Rectal smooth muscle tissue (tissue), 1 donor: ENCODE data around the gene NSF.

Source experiments
- H3K27ac ChIP-seq: one replicate; pipeline ENCODE4 v1.7.0; 2013; ENCODE audit warnings: low read depth, low read length, inconsistent platforms
- H3K27me3 ChIP-seq: one replicate; pipeline ENCODE4 v1.7.0; 2013; ENCODE audit warnings: low read length; ENCODE audit not compliant: control insufficient read depth, insufficient read depth
- H3K36me3 ChIP-seq: one replicate; pipeline ENCODE4 v1.7.0; 2013; ENCODE audit warnings: low read length; ENCODE audit not compliant: control insufficient read depth, insufficient read depth
- H3K4me1 ChIP-seq: one replicate; pipeline ENCODE4 v1.7.0; 2013; ENCODE audit warnings: low read length; ENCODE audit not compliant: control insufficient read depth, insufficient read depth
- H3K4me3 ChIP-seq: one replicate; pipeline ENCODE4 v1.7.0; 2013; ENCODE audit warnings: low read length
- H3K9ac ChIP-seq: one replicate; pipeline ENCODE4 v1.7.0; 2013; ENCODE audit warnings: low read length

NSF gene

GRCh38 chr17:46732160-46732559, 141.7 kb downstream of the NSF start:
- no peak overlapping the region for H3K27ac ChIP-seq
- H3K36me3 ChIP-seq, result peaks cover 2% of the 10 kb centered on the region

GRCh38 chr17:46732754-46733398, 142.4 kb downstream of the NSF start:
- H3K36me3 ChIP-seq, result peaks cover 2% of the 10 kb centered on the region
- H3K27ac ChIP-seq, result no peak overlapping the region
- H3K27me3 ChIP-seq, result no peaks in the 10 kb centered on the region
- no peak overlapping the region for H3K4me3 ChIP-seq
- H3K9ac ChIP-seq, result no peak overlapping the region
- no peaks in the 10 kb centered on the region for H3K4me1 ChIP-seq

More at GRCh38 chr17:46732160-46732559, 141.7 kb downstream of the NSF start:
- Histone ChIP-seq H3K4me3 (no peak overlapping the region), H3K9ac (no peak overlapping the region), H3K27me3 (no peaks in the 10 kb centered on the region), H3K4me1 (no peaks in the 10 kb centered on the region)

DNA sequence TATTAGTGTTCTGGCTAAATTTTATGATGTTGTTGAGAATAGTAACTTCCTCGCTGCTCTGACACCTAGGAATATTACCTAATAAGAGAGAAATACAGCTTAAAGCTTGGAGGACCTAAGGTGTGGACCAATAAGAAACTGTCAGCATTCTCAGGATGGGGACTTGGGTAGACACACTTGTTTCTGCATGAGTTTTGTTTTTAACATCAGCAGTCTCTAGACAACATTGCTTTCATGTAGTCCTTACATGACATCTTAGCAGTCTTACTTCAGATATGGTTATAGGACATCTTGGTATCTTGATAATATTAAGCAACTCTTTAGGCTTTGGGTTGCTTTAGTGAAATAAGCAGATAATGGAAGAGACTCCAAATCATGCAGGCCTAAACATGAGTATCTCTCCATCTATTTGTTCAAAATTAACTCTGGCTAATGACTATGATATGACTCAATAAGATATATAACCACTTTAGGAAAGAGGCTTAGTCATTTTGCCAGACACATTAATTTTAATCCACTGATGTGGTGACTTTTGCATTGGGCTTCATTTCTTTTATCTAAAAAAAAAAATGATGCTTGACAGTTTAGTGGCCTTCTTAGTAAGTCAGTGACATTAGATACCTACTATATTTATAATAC, 143.5 kb downstream of the NSF start:
- Histone ChIP-seq H3K9ac (no peak overlapping the region), H3K36me3 (peaks cover 2% of the 10 kb centered on the region), H3K4me1 (no peaks in the 10 kb centered on the region), H3K27ac (no peak overlapping the region), H3K4me3 (no peak overlapping the region), H3K27me3 (no peaks in the 10 kb centered on the region)

- peaks cover 2% of the 10 kb centered on the region for H3K36me3 ChIP-seq
- no peak overlapping the region for H3K4me3 ChIP-seq
Measured at GRCh38 chr17:46736100-46736499, 145.6 kb downstream of the NSF start.

DNA sequence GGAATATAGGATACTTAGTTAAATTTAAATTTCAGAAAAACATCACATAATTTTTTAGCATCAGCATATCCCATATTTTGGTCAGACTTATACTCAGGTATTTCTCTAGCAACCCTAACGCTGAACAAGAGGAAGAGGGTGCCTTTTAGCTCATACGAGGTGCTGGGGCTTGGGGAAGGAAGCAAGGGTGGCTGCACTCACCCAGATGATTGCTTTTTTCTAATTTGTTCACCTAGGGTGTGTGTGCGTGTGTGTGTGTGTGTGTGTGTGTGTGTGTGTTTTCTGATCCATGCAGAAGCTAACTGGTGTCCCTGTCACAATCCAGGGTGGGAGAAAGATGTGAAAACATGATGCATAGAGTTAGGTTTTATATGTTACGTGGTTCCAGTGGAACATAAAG, 146.9 kb downstream of the NSF start:
- no peak overlapping the region for H3K27ac ChIP-seq
- no peak overlapping the region for H3K4me3 ChIP-seq
- no peak overlapping the region for H3K9ac ChIP-seq
- peaks cover 2% of the 10 kb centered on the region for H3K36me3 ChIP-seq
- H3K27me3 ChIP-seq, result no peaks in the 10 kb centered on the region
- no peaks in the 10 kb centered on the region for H3K4me1 ChIP-seq

More at GRCh38 chr17:46736100-46736499, 145.6 kb downstream of the NSF start:
- no peak overlapping the region for H3K9ac ChIP-seq
- no peak overlapping the region for H3K27ac ChIP-seq
- no peaks in the 10 kb centered on the region for H3K4me1 ChIP-seq
- no peaks in the 10 kb centered on the region for H3K27me3 ChIP-seq

DNA sequence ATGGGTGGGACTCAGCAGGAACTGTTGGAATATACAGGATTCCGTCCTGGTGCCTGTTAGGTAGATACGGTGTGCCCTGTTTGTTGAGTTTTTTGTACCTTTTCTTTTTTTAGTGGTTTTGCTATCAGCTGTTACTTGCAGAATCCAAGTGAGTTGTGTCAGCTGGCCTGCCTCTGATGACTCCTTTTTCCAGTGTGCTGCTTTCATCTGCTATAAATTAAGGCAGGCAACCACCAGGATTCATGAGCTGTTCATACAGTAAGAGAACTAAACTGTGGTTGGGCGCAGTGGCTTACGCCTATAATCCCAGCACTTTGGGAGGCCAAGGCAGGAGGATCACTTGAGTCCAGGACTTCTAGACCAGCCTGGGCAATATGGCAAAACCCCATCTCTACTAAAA, 148.1 kb downstream of the NSF start:
- Histone ChIP-seq H3K36me3 (peaks cover 2% of the 10 kb centered on the region), H3K9ac (no peak overlapping the region), H3K4me1 (no peaks in the 10 kb centered on the region), H3K27me3 (no peaks in the 10 kb centered on the region), H3K4me3 (no peak overlapping the region), H3K27ac (no peak overlapping the region)

DNA sequence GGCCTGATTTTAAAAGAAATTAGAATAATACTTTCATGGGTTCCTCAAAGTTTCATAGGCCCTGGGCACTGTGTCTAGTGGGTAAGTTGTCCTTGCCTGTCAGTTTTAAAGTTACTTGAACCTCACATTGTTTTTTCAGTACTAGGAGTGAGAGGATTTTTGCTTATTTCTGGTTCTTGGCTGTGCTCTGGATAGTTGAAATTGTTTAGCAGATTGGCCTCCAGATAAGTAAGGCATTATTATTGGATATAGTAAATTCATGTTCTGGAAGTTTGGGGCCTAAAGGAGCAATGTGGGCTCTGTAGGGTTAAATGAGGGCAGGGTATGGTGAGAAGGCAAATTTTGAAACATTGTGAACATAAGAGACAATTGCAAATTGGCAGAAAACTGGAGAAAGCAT, 149.5 kb downstream of the NSF start:
- no peak overlapping the region for H3K27ac ChIP-seq
- no peak overlapping the region for H3K9ac ChIP-seq
- peaks cover 2% of the 10 kb centered on the region for H3K36me3 ChIP-seq
- H3K27me3 ChIP-seq, result no peaks in the 10 kb centered on the region
- H3K4me3 ChIP-seq, result no peak overlapping the region
- no peaks in the 10 kb centered on the region for H3K4me1 ChIP-seq

GRCh38 chr17:46741122-46741730, 150.8 kb downstream of the NSF start:
- Histone ChIP-seq H3K9ac (no peak overlapping the region), H3K4me1 (no peaks in the 10 kb centered on the region), H3K27ac (no peak overlapping the region), H3K27me3 (no peaks in the 10 kb centered on the region), H3K4me3 (no peak overlapping the region), H3K36me3 (peaks cover 2% of the 10 kb centered on the region)

DNA sequence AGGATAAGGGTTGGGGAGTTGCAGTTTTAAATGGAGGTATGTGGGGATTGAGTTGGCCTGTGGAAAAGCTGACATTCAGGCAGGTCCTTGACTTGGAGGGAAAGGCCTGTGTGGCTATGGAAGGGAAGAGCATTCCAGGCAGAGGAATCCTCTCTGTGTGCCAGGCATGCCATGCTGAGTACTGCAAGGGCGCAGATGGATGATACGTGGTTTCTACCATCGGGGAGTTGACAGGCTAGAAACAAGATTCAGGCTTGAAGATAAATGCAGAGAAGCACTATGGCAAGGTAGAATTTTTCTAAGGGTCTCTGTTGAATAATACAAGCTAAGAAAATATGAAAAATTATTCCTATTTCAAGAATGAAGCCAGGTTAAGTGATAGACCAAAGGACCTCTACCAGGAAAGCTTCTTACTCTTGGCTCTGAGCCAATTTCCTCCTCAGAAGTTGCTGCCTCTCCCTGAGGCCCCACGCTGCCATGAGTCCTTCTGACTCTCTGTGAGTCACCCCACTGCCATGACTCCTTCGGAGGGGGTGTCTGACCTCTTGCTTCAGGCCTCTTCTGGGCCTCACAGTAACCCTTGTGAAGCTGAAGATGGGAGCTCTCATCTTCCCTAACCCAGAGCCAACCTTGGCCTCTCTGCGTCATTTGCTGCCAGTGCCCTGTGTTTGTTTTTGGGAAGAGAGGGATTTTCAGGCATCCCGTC, 152.2 kb downstream of the NSF start:
- no peaks in the 10 kb centered on the region for H3K27me3 ChIP-seq
- H3K4me3 ChIP-seq, result no peak overlapping the region
- H3K36me3 ChIP-seq, result no peaks in the 10 kb centered on the region
- no peaks in the 10 kb centered on the region for H3K4me1 ChIP-seq
- H3K27ac ChIP-seq, result no peak overlapping the region
- no peak overlapping the region for H3K9ac ChIP-seq

GRCh38 chr17:46744441-46744840, 154.0 kb downstream of the NSF start:
- Histone ChIP-seq H3K9ac (no peak overlapping the region), H3K4me3 (no peak overlapping the region), H3K27ac (no peak overlapping the region), H3K36me3 (no peaks in the 10 kb centered on the region), H3K4me1 (no peaks in the 10 kb centered on the region), H3K27me3 (no peaks in the 10 kb centered on the region)

- Histone ChIP-seq H3K9ac (no peak overlapping the region), H3K27me3 (no peaks in the 10 kb centered on the region), H3K4me3 (no peak overlapping the region), H3K4me1 (no peaks in the 10 kb centered on the region), H3K27ac (no peak overlapping the region), H3K36me3 (no peaks in the 10 kb centered on the region)
Measured at GRCh38 chr17:46745376-46745775, 154.9 kb downstream of the NSF start.

DNA sequence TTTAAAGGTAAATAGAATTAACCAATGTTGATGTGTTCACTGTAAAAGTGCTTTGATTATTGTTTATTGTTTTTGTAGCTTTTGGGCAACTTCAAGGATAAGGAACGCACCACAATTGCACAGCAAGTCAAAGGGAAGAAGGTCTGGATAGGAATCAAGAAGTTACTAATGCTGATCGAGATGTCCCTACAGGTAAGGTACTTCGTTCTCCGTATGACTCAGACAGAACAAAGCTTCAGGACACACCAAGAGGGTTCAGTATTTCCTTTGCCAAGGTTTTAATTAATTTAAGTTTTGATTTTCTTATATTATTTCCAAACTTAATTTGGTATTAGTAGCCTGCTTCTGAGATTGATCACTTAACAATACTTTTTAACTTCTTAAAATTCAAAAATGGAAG, 161.0 kb downstream of the NSF start:
- no peak overlapping the region for H3K9ac ChIP-seq
- no peaks in the 10 kb centered on the region for H3K27me3 ChIP-seq
- peaks cover 8% of the 10 kb centered on the region for H3K36me3 ChIP-seq
- no peak overlapping the region for H3K27ac ChIP-seq
- no peaks in the 10 kb centered on the region for H3K4me1 ChIP-seq
- no peak overlapping the region for H3K4me3 ChIP-seq
